ENCODE data around the gene TUBD1. TPM values are rescaled to one million over a fixed set of nuclear protein-coding genes. Genes with fewer than 3 reads are reported as not detected.

The TUBD1 gene
- total RNA-seq = 3.8 and 4.1 TPM in 2 replicates

GRCh38 chr17:59892924-59893675, at the start of gene TUBD1, which contains the start of gene RPS6KB1:
Gene TUBD1, minus strand, starts transcription at chr17:59892943. Its CDS starts 1,941 bp downstream, at chr17:59891002.
Gene RPS6KB1, plus strand, starts transcription at chr17:59893121. Its CDS starts 64 bp downstream, at chr17:59893185.

Other genes with a start within 250 kb of the TUBD1 start
- 20.8 and 26.2 TPM in 2 replicates for gene PTRH2, start 185.5 kb downstream of the TUBD1 start, total RNA-seq
- gene VMP1, start 185.3 kb downstream of the TUBD1 start, total RNA-seq = 105 and 127 TPM in 2 replicates
- 8.4 and 13.9 TPM in 2 replicates for gene RPS6KB1, start 178 bp upstream of the TUBD1 start, total RNA-seq
- 6.7 and 9.9 TPM in 2 replicates for gene RNFT1, start 71.8 kb upstream of the TUBD1 start, total RNA-seq
- gene HEATR6, start 186.0 kb upstream of the TUBD1 start, total RNA-seq = 28.7 and 33.1 TPM in 2 replicates